Keratinocyte (primary cell): ENCODE results near the gene IL1RL2. TPM values are rescaled to one million over a fixed set of nuclear protein-coding genes. Genes with fewer than 3 reads are reported as not detected.

Experiments
- DNase-seq: peaks from one replicate; pipeline ENCODE4 v3.0.0-alpha.2; 2011; ENCODE audit warnings: low read depth, missing footprints, low spot score
- FAIRE-seq: peaks from 2 replicates; lab custom pipeline; 2011; peaks lifted over from hg19 to GRCh38; lab: Jason Lieb, UNC
- H2AFZ ChIP-seq: 2 replicates; pipeline ENCODE4 v1.6.0; 2012; ENCODE audit warnings: low read length, control low read depth, inconsistent platforms; ENCODE audit not compliant: control insufficient read depth
- H3K27ac ChIP-seq: 2 replicates; pipeline ENCODE4 v1.5.1; 2011; ENCODE audit warnings: low read length; ENCODE audit not compliant: control insufficient read depth, insufficient read depth
- H3K27me3 ChIP-seq: 3 replicates; pipeline ENCODE4 v1.6.0; 2011; ENCODE audit warnings: low read length; ENCODE audit not compliant: control insufficient read depth, insufficient read depth; ENCODE audit errors: extremely low read depth
- H3K36me3 ChIP-seq, 2 experiments: 2 replicates in 1 of 2; 3 replicates in 1 of 2; pipeline ENCODE4 v1.5.1; 2011; ENCODE audit warnings: low read length in 2 of 2, mild to moderate bottlenecking in 1 of 2; ENCODE audit not compliant: control insufficient read depth in 2 of 2, insufficient read depth in 2 of 2; ENCODE audit errors: extremely low read depth in 1 of 2
- H3K4me1 ChIP-seq: 3 replicates; pipeline ENCODE4 v1.5.1; 2011; ENCODE audit warnings: low read length; ENCODE audit not compliant: control insufficient read depth, insufficient read depth; ENCODE audit errors: extremely low read depth
- H3K4me2 ChIP-seq: 3 replicates; pipeline ENCODE4 v1.6.0; 2011; ENCODE audit warnings: low read depth, low read length; ENCODE audit not compliant: control insufficient read depth, insufficient read depth; ENCODE audit errors: extremely low read depth
- H3K4me3 ChIP-seq, 3 experiments: fragments of 200-600 bp in 1 of 3; sonication (generic) in 1 of 3; 2 replicates in 2 of 3; 3 replicates in 1 of 3; pipeline ENCODE4 v1.5.1; 2011 to 2016; ENCODE audit warnings: low read length in 3 of 3, mild to moderate bottlenecking in 3 of 3, control low read depth in 2 of 3, inconsistent platforms in 1 of 3, low read depth in 1 of 3, mixed read lengths in 1 of 3, mixed run types in 1 of 3, moderate library complexity in 1 of 3; ENCODE audit not compliant: control insufficient read depth in 2 of 3, insufficient read depth in 2 of 3; ENCODE audit errors: extremely low read depth in 1 of 3
- H3K79me2 ChIP-seq: 2 replicates; pipeline ENCODE4 v1.6.0; 2012; ENCODE audit warnings: low read length; ENCODE audit not compliant: control insufficient read depth, insufficient read depth
- H3K9ac ChIP-seq: 3 replicates; pipeline ENCODE4 v1.6.0; 2011; ENCODE audit warnings: low read length; ENCODE audit not compliant: control insufficient read depth, insufficient read depth; ENCODE audit errors: extremely low read depth
- H3K9me1 ChIP-seq: 3 replicates; pipeline ENCODE4 v1.6.0; 2011; ENCODE audit warnings: low read length; ENCODE audit not compliant: control insufficient read depth, insufficient read depth; ENCODE audit errors: extremely low read depth
- H3K9me3 ChIP-seq: 2 replicates; pipeline ENCODE4 v1.5.1; 2012; ENCODE audit warnings: low read depth, low read length; ENCODE audit not compliant: control insufficient read depth
- H4K20me1 ChIP-seq: 3 replicates; pipeline ENCODE4 v1.6.0; 2011; ENCODE audit warnings: low read length; ENCODE audit not compliant: control insufficient read depth, insufficient read depth; ENCODE audit errors: extremely low read depth
- CTCF ChIP-seq, 3 experiments: IDR thresholded peaks in 1 of 3; conservative IDR thresholded peaks in 1 of 3; optimal IDR thresholded peaks in 1 of 3; 2 replicates in 2 of 3; 3 replicates in 1 of 3; pipeline versions ENCODE3 to v1.5.1; 2011; ENCODE audit warnings: low read length in 3 of 3, mild to moderate bottlenecking in 3 of 3, moderate library complexity in 2 of 3, control low read depth in 1 of 3, inconsistent platforms in 1 of 3; ENCODE audit not compliant: insufficient read depth in 2 of 3; ENCODE audit errors: extremely low read depth in 1 of 3
- EZH2 ChIP-seq: IDR thresholded peaks from one replicate; pipeline ENCODE4 v1.6.1; 2012; ENCODE audit warnings: inconsistent platforms, mild to moderate bottlenecking, low read length, moderate library complexity
- dilution Hi-C: fragments of 300-500 bp; cut with MboI; formaldehyde crosslinking; loops from one replicate; pipeline ENCODE4 v1.7.0; 2020; ENCODE audit warnings: low sequenced_read_pairs; ENCODE audit not compliant: extremely low pct_ligation_motif_present
- polyA plus RNA-seq, 5 experiments: library from polyadenylated mRNA; depleted of rRNA in 3 of 5; stranded (reverse) in 3 of 5; stranded (forward) in 1 of 5; unstranded in 1 of 5; fragments of >200 nt; gene quantifications; 1 replicate in 1 of 5; 2 replicates in 3 of 5; 3 replicates in 1 of 5; pipeline versions ENCODE4 v1.2.1 to v1.2.3, GENCODE V29; 2011 to 2012; ENCODE audit warnings: missing spikeins in 2 of 5, low read depth in 1 of 5, low replicate concordance in 1 of 5

IL1RL2 gene
- polyA plus RNA-seq, 1 donor (not counting 4 experiments of a cell fraction or from before 2014, with no cell fraction given), result 1.5 TPM

GRCh38 chr2:102154946-102155702, 31.7 kb upstream of the IL1RL2 start:
- Histone ChIP-seq H3K27me3 (no peaks in the 10 kb centered on the region), H4K20me1 (no peaks in the 10 kb centered on the region), H3K4me3 (no peak overlapping the region), H3K9ac (no peak overlapping the region), H3K36me3 (peaks cover 0 to 3% of the 10 kb centered on the region in 2 experiments), H3K4me2 (no peak overlapping the region), H3K27ac (peak overlapping the region; percentile 1), H3K4me1 (peaks cover 12% of the 10 kb centered on the region), H3K9me1 (no peaks in the 10 kb centered on the region), H3K79me2 (no peaks in the 10 kb centered on the region), H3K9me3 (no peaks in the 10 kb centered on the region), H2AFZ (no peak overlapping the region)
- dilution Hi-C loops, result loop anchor here (25.0 kb wide), 1 partner anchor 143 kb away; no protein-coding TSS in a partner anchor
- no peak for FAIRE-seq
- no peak for TF ChIP-seq EZH2
- no peak for TF ChIP-seq CTCF (optimal IDR thresholded peaks at IDR 0.05 in 1 of 3, IDR thresholded peaks at IDR 0.05 in 1 of 3, conservative IDR thresholded peaks at IDR 0.05 in 1 of 3; ENCODE audit: extremely low read depth in 1 of 3, insufficient read depth in 2 of 3, low read length in 3 of 3)
- no peak for DNase-seq

- dilution Hi-C loops, result loop anchor here (25.0 kb wide), 1 partner anchor 144 kb away; no protein-coding TSS in a partner anchor
- H3K27ac ChIP-seq, result peak overlapping the region; percentile 17
- H3K4me2 ChIP-seq, result no peak overlapping the region
- H3K9ac ChIP-seq, result peak overlapping the region; percentile 30
- H3K4me3 ChIP-seq, result no peak overlapping the region
- H2AFZ ChIP-seq, result no peak overlapping the region
- FAIRE-seq, result peak; percentile 34
- H3K4me1 ChIP-seq, result peaks cover 12% of the 10 kb centered on the region
- no peaks in the 10 kb centered on the region for H3K27me3 ChIP-seq
- H3K36me3 ChIP-seq, result peaks cover 0 to 3% of the 10 kb centered on the region in 2 experiments
- no peaks in the 10 kb centered on the region for H3K9me1 ChIP-seq
- no peak for TF ChIP-seq EZH2
- TF ChIP-seq CTCF (optimal IDR thresholded peaks at IDR 0.05 in 1 of 3, IDR thresholded peaks at IDR 0.05 in 1 of 3, conservative IDR thresholded peaks at IDR 0.05 in 1 of 3; ENCODE audit: extremely low read depth in 1 of 3, insufficient read depth in 2 of 3, low read length in 3 of 3), result no peak
- no peak for DNase-seq
- H3K79me2 ChIP-seq, result no peaks in the 10 kb centered on the region
- H3K9me3 ChIP-seq, result no peaks in the 10 kb centered on the region
- H4K20me1 ChIP-seq, result no peaks in the 10 kb centered on the region
Measured at GRCh38 chr2:102155703-102156515, 30.9 kb upstream of the IL1RL2 start.
